Progenitor cell of endocrine pancreas (in vitro differentiated cells): ENCODE measurements around the gene IL17D. TPM values are rescaled to one million over a fixed set of nuclear protein-coding genes. Genes with fewer than 3 reads are reported as not detected.

ENCODE experiments used
- DNase-seq: peaks from one replicate; pipeline ENCODE4 v3.0.0; 2021; ENCODE audit warnings: low spot score; ENCODE audit not compliant: unreplicated experiment
- H3K27ac Mint-ChIP-seq: 2 replicates; pipeline ENCODE4 v1.8.0; 2021; ENCODE audit warnings: mild to moderate bottlenecking, moderate library complexity, mixed read lengths
- H3K27me3 Mint-ChIP-seq: 2 replicates; pipeline ENCODE4 v1.8.0; 2021; ENCODE audit warnings: mixed read lengths
- H3K36me3 Mint-ChIP-seq: 2 replicates; pipeline ENCODE4 v1.8.0; 2022; ENCODE audit warnings: mixed read lengths; ENCODE audit not compliant: insufficient read depth
- H3K4me1 Mint-ChIP-seq: 2 replicates; pipeline ENCODE4 v1.8.0; 2021; ENCODE audit warnings: low read depth, mixed read lengths
- H3K4me3 Mint-ChIP-seq: 2 replicates; pipeline ENCODE4 v1.8.0; 2021; ENCODE audit warnings: low read depth, mild to moderate bottlenecking, moderate library complexity, mixed read lengths
- H3K9me3 Mint-ChIP-seq: 2 replicates; pipeline ENCODE4 v1.8.0; 2021; ENCODE audit warnings: low read depth, mixed read lengths
- CTCF ChIP-seq: fragments of 200-600 bp; sonication (generic); IDR thresholded peaks from one replicate; pipeline ENCODE4 v1.5.0; 2021; ENCODE audit warnings: antibody characterized with exemption, mild to moderate bottlenecking; ENCODE audit not compliant: unreplicated experiment
- total RNA-seq: library from RNA; stranded (reverse); gene quantifications from 2 replicates; pipeline ENCODE4 v1.2.1, GENCODE V29; 2021

IL17D gene
- total RNA-seq, 1 donor from 2014 or later = 6.4 TPM

DNA sequence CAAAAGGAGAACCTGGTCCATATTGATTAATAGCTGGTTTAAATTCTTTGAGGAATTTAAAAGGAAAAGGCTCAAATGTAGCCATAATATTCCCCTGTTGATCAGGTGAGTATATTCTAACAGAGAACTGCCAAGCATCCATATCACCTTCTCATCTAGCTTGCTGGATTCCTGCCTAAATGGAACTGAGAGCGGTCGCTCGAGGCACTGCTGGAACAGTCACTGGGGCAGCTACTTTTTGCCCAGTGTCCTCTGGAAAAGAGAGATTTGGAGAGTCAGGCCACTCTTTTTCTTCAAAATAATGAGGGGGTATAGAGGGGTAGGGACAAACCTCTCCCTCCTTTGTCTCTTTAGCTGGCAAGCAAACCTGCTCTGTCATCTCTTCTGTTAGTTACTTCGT is 19.5 kb upstream of the IL17D start:
- no peak for TF ChIP-seq CTCF
- Mint-ChIP-seq H3K4me3 (no peak overlapping the region), H3K27ac (no peak overlapping the region), H3K4me1 (peaks cover 9% of the 10 kb centered on the region), H3K27me3 (no peaks in the 10 kb centered on the region), H3K9me3 (no peaks in the 10 kb centered on the region), H3K36me3 (no peaks in the 10 kb centered on the region)
- DNase-seq = no peak

DNA sequence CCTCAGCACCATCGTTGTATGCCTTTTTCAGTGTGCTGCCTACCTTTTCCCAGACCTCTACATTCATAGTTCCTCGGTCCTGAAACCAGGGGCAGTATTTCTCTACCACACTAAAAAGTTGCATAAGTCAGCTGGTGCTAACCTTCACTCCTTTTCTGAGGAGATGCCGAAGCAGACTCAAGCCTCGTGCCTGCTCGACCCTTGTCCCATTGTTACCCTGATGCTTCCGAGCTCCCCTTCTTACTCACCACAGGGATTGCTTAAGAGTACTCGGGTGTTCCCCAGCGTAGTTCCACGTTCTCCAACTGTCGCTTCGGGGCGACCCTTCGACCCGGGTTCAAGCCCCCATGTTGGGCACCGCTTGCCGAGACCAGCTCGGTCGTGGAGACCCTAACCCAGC is 19.0 kb upstream of the IL17D start:
- Mint-ChIP-seq H3K4me1 (peaks cover 4% of the 10 kb centered on the region), H3K4me3 (no peak overlapping the region), H3K36me3 (no peaks in the 10 kb centered on the region), H3K27ac (no peak overlapping the region), H3K9me3 (no peaks in the 10 kb centered on the region), H3K27me3 (no peaks in the 10 kb centered on the region)
- no peak for TF ChIP-seq CTCF
- DNase-seq = no peak

- H3K36me3 Mint-ChIP-seq = no peaks in the 10 kb centered on the region
- no peak for TF ChIP-seq CTCF
- H3K27ac Mint-ChIP-seq = no peak overlapping the region
- H3K9me3 Mint-ChIP-seq = no peaks in the 10 kb centered on the region
- no peaks in the 10 kb centered on the region for H3K27me3 Mint-ChIP-seq
- H3K4me3 Mint-ChIP-seq = no peak overlapping the region
- no peaks in the 10 kb centered on the region for H3K4me1 Mint-ChIP-seq
- DNase-seq = no peak
These were observed 18.4 kb upstream of the IL17D start for GRCh38 chr13:20685092-20685491.

DNA sequence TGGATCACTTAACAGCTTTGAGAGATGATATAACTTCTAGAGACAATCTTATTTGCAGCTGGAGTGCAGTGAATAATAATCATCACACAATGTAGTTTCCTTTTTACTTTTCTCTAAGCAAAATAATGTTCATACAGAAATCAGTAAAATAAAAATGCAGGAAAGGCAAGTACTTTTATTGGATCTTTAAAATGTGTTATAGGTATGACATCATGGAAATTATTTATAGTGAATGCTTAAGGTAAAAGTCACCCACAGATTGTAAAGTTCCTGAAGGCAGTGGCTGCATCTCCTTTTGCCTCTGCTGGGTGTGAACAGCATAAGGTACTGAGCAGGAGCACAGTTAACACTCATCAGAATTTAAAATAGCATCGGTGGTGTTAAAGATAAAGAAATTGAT is 17.3 kb upstream of the IL17D start:
- Mint-ChIP-seq H3K4me1 (no peaks in the 10 kb centered on the region), H3K36me3 (no peaks in the 10 kb centered on the region), H3K27me3 (no peaks in the 10 kb centered on the region), H3K27ac (no peak overlapping the region), H3K4me3 (no peak overlapping the region), H3K9me3 (no peaks in the 10 kb centered on the region)
- DNase-seq = no peak
- TF ChIP-seq CTCF = no peak

- Mint-ChIP-seq H3K9me3 (no peaks in the 10 kb centered on the region), H3K27me3 (no peaks in the 10 kb centered on the region), H3K27ac (no peak overlapping the region), H3K4me3 (no peak overlapping the region), H3K36me3 (no peaks in the 10 kb centered on the region), H3K4me1 (no peaks in the 10 kb centered on the region)
- DNase-seq = no peak
- TF ChIP-seq CTCF = no peak
These were observed 16.5 kb upstream of the IL17D start for GRCh38 chr13:20686863-20687579.
